Effector memory CD4-positive, alpha-beta T cell (primary cell): ENCODE measurements around the gene RNF112.

ENCODE experiments used
- DNase-seq, 3 donors: peaks; one replicate each; pipeline ENCODE4 v3.0.0-alpha.2; 2020
- H3K27ac ChIP-seq: 2 replicates; pipeline ENCODE4 v1.7.0; 2013; ENCODE audit warnings: mild to moderate bottlenecking, low read length, moderate library complexity; ENCODE audit not compliant: insufficient read depth, poor library complexity, severe bottlenecking
- H3K27me3 ChIP-seq: replicated peaks from 2 replicates; pipeline ENCODE4 v1.7.0; 2013; ENCODE audit warnings: mild to moderate bottlenecking, low read length; ENCODE audit not compliant: insufficient read depth, control insufficient read depth, poor library complexity, severe bottlenecking
- H3K36me3 ChIP-seq: 2 replicates; pipeline ENCODE4 v1.7.0; 2013; ENCODE audit warnings: mild to moderate bottlenecking, low read length, moderate library complexity; ENCODE audit not compliant: control insufficient read depth, insufficient read depth
- H3K4me1 ChIP-seq: 2 replicates; pipeline ENCODE4 v1.7.0; 2013; ENCODE audit warnings: low read length, mild to moderate bottlenecking; ENCODE audit not compliant: control insufficient read depth, insufficient read depth, poor library complexity, severe bottlenecking
- H3K4me3 ChIP-seq: 2 replicates; pipeline ENCODE4 v1.7.0; 2013; ENCODE audit warnings: low read length, low read depth, mild to moderate bottlenecking; ENCODE audit not compliant: insufficient read depth, poor library complexity, severe bottlenecking
- H3K9me3 ChIP-seq: 2 replicates; pipeline ENCODE4 v1.7.0; 2013; ENCODE audit warnings: mild to moderate bottlenecking, low read length, moderate library complexity; ENCODE audit not compliant: control insufficient read depth

Gene RNF112

GRCh38 chr17:19382531-19383444, 28.2 kb upstream of the RNF112 start:
- Histone ChIP-seq H3K27ac (no peak overlapping the region), H3K4me1 (peaks cover 5% of the 10 kb centered on the region), H3K27me3 (no peaks in the 10 kb centered on the region), H3K4me3 (no peak overlapping the region), H3K36me3 (peaks cover 22% of the 10 kb centered on the region), H3K9me3 (no peaks in the 10 kb centered on the region)
- no peak for DNase-seq

DNA sequence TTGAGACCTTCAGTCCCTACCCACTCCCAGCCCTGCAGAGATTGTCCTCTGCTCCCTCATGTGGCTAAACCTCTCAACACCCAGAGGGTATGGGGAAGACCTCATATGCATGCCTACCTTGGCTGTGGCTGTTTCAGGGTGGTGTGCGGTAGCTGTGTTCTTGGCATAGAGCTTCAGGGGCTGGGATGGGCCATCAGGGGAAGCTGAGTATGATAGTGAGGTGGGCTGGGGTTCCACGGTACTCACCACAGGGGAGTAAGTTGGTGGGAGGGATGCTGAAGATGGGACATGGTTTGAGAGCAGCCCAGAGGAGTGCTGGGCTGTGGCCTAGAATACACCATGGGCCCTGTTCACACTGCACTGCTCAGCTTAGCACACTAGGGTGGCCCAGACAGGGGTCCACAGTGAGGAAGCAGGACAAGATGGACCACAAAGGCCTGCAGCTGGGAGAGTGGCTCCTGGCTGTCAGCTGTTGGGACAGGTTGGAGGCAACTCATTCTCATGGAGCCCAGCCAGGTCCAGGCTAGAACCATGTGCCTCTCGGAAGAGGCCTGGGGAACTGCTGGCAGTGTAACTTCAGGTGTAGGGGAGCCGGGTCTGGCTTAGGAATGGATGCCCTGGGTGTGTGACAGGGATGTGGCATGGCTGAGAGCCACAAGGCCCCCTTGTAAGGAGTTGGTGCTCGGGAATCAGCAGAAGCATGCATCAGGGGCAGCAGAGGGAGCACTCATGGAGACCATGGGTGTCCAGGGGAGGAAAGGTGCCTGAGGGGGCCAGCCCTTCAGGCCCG, 27.2 kb upstream of the RNF112 start:
- DNase-seq = no peak
- H3K27ac ChIP-seq = no peak overlapping the region
- H3K9me3 ChIP-seq = no peaks in the 10 kb centered on the region
- peaks cover 1% of the 10 kb centered on the region for H3K4me1 ChIP-seq
- H3K4me3 ChIP-seq = no peak overlapping the region
- peaks cover 22% of the 10 kb centered on the region for H3K36me3 ChIP-seq
- H3K27me3 ChIP-seq = no peaks in the 10 kb centered on the region

- Histone ChIP-seq H3K36me3 (peaks cover 22% of the 10 kb centered on the region), H3K4me3 (no peak overlapping the region), H3K27ac (no peak overlapping the region), H3K27me3 (no peaks in the 10 kb centered on the region), H3K4me1 (no peaks in the 10 kb centered on the region), H3K9me3 (no peaks in the 10 kb centered on the region)
- DNase-seq = no peak
Observed at GRCh38 chr17:19384723-19385391, 26.2 kb upstream of the RNF112 start.

DNA sequence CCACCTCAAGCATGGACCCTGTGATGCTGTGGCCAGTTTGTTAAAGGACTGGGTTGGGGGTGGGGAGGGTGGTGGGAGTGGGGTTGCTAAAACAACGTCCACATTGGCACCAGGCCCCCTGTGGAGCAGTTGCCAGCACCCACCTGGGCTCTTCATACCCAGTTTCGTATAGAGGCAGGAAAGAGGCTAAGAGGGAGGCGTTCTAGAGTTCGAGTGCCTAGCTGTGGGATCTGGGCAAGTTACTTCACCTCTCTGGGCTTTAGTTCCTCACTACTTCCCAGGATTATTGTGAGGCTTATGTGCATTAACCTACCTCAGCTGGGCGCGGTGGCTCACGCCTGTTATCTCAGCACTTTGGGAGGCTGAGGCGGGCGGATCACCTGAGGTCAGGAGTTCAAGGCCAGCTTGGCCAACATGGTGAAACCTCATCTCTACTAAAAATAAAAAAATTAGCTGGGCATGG, 25.5 kb upstream of the RNF112 start:
- Histone ChIP-seq H3K27ac (no peak overlapping the region), H3K9me3 (no peaks in the 10 kb centered on the region), H3K27me3 (no peaks in the 10 kb centered on the region), H3K36me3 (peaks cover 18% of the 10 kb centered on the region), H3K4me1 (no peaks in the 10 kb centered on the region), H3K4me3 (no peak overlapping the region)
- no peak for DNase-seq

GRCh38 chr17:19386051-19386929, 24.7 kb upstream of the RNF112 start:
- H3K4me1 ChIP-seq = no peaks in the 10 kb centered on the region
- DNase-seq = no peak
- H3K4me3 ChIP-seq = no peak overlapping the region
- no peaks in the 10 kb centered on the region for H3K27me3 ChIP-seq
- H3K36me3 ChIP-seq = peaks cover 11% of the 10 kb centered on the region
- no peak overlapping the region for H3K27ac ChIP-seq
- no peaks in the 10 kb centered on the region for H3K9me3 ChIP-seq

DNA sequence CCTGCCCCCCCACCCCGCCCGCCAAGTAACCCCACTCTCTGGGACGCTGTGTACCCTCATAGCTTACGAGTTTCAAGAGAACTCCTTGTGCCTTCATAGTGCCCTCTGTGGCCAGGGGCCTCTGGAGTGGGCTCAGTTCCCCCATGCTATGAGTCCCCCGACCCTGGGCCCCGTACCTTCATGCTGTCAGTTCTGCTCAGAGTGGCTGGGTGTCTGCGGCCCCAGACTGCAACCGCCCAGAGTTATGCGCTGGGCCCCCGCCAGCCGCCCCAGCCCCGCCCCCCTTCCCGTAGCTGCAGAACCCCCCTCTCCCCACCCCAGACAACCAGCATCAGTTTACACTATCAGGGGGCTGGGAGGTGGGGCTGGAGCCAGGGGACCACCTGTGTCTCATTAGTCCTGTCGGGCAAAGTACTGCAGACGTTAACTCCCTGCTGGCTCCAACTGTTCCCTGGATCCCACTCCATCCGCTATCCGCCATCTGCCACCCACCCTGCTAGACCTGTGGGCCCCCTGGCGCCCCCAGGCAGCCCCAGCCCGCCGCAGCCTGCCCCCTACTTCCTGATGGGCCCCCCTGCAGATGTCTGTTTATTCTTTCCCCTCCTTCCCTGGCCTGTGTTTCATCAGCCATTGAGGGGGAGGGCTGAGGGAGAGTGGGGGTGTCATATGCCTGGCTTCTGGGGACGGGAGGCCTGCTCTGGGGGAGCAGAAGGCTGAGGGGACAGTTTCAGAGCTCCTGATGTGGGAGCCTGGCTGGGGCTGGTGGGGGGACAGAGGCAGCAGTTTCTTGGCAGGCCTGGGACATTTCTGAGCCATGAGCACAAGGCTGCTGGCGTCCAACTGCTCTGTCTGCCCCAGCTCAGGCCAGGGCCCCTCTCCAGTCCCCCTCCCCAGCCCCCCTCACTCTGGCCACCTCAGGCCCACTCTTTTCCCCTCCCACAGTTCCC, 23.8 kb upstream of the RNF112 start, which contains the start of gene MFAP4:
TSS of gene MFAP4 (minus strand) at position 217 of the 947 bp plus-strand sequence. CDS start at position 182, 35 bp downstream.
- H3K27ac ChIP-seq = no peak within 1 kb of the TSS
- DNase-seq = no peak
- H3K9me3 ChIP-seq = no peaks in the 10 kb centered on the region
- H3K27me3 ChIP-seq = no peaks in the 10 kb centered on the region
- H3K4me1 ChIP-seq = no peaks in the 10 kb centered on the region
- no peak within 1 kb of the TSS for H3K4me3 ChIP-seq
- peaks cover 9% of the 10 kb centered on the region for H3K36me3 ChIP-seq

DNA sequence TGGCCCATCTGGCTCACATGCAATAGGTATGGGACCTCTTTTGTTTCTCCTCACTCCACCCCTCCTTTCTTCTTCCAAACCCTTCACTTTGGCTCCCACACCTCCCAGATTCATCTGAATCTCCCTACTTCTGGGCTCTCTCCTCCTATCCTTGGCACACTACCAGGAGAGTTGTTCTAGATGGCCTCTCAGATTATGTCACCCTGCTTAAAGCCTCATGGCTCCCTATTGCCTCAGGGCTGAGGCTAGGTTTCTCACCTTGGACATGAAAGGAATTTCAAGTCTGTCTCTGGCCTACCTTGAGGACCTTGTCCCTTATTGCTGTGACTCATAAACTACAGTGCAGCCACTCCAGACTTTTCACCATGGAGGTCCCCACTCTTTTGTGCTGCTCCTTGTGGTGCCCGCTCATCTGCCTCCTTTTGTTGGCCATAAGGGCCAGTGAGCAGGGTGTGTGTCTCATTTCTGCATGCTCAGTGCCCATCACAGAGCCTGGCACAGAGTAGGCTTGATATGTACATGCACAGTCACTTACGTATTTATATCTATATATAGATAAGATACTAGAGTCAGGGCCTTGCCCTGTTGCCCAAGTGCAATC, 23.0 kb upstream of the RNF112 start:
- DNase-seq = no peak
- no peaks in the 10 kb centered on the region for H3K27me3 ChIP-seq
- no peaks in the 10 kb centered on the region for H3K9me3 ChIP-seq
- no peaks in the 10 kb centered on the region for H3K4me1 ChIP-seq
- no peak overlapping the region for H3K27ac ChIP-seq
- no peak overlapping the region for H3K4me3 ChIP-seq
- peaks cover 2% of the 10 kb centered on the region for H3K36me3 ChIP-seq
